SH-SY5Y (cell line): Measurements from ENCODE around the gene C1QTNF9.

Source experiments
- GATA2 ChIP-seq: IDR thresholded peaks from 2 replicates; pipeline ENCODE4 v1.6.1; 2011; ENCODE audit warnings: mild to moderate bottlenecking, low read depth, low read length
- GATA3 ChIP-seq: IDR thresholded peaks from 2 replicates; pipeline ENCODE4 v1.6.1; 2011; ENCODE audit warnings: low read depth, mild to moderate bottlenecking, low read length, moderate library complexity

DNA sequence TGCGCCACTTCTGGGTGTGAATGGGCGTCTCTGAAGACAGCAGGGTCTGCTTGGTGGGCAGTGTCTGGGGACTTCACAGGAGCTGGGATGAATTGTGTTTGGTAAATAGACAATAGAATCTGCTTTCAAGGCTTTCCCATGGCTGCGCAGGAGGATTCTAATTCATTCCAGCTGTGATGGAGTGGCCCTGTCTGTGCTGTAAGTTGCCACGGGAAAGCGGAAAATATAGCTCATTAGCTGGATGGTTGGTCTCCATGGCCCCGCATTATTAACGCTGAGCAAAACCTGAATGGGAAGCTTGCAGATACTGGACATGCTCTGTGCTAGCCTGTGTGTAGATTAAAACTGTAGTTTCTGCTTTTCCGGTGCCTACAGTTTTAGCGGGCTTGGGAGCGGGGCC is 15.6 kb upstream of the C1QTNF9 start:
- TF ChIP-seq GATA2 (no peak), GATA3 (no peak)
